Ishikawa (cell line): ENCODE results near the gene CELA2B.

Experiments
- CEBPB ChIP-seq: IDR thresholded peaks from 2 replicates; pipeline ENCODE4 v1.6.1; 2012
- CREB1 ChIP-seq: IDR thresholded peaks from 2 replicates; pipeline ENCODE4 v1.6.1; 2012; ENCODE audit warnings: low read depth
- EGR1 ChIP-seq: IDR thresholded peaks from 2 replicates; pipeline ENCODE4 v1.6.1; 2012
- EP300 ChIP-seq: IDR thresholded peaks from 2 replicates; pipeline ENCODE4 v1.6.1; 2012; ENCODE audit warnings: borderline replicate concordance
- FOXM1 ChIP-seq: IDR thresholded peaks from 2 replicates; pipeline ENCODE4 v1.6.1; 2012; ENCODE audit warnings: low read depth, borderline replicate concordance
- MAX ChIP-seq: IDR thresholded peaks from 2 replicates; pipeline ENCODE4 v1.6.1; 2012
- NFIC ChIP-seq: IDR thresholded peaks from 2 replicates; pipeline ENCODE4 v1.6.1; 2012
- RAD21 ChIP-seq: IDR thresholded peaks from 2 replicates; pipeline ENCODE4 v1.6.1; 2012; ENCODE audit warnings: low read depth
- REST ChIP-seq: IDR thresholded peaks from 2 replicates; pipeline ENCODE4 v1.6.1; 2012; ENCODE audit warnings: low read depth, mild to moderate bottlenecking
- TAF1 ChIP-seq: IDR thresholded peaks from 2 replicates; pipeline ENCODE4 v1.6.1; 2012; ENCODE audit warnings: low read depth, mild to moderate bottlenecking
- TCF12 ChIP-seq: IDR thresholded peaks from 2 replicates; pipeline ENCODE4 v1.6.1; 2012; ENCODE audit warnings: low read depth
- TEAD4 ChIP-seq: IDR thresholded peaks from 2 replicates; pipeline ENCODE4 v1.6.1; 2012
- USF1 ChIP-seq: IDR thresholded peaks from 2 replicates; pipeline ENCODE4 v1.6.1; 2012
- YY1 ChIP-seq: IDR thresholded peaks from 2 replicates; pipeline ENCODE4 v1.6.1; 2012; ENCODE audit warnings: low read depth
- ZBTB7A ChIP-seq: IDR thresholded peaks from 2 replicates; pipeline ENCODE4 v1.6.1; 2012; ENCODE audit warnings: low read depth

CELA2B gene

GRCh38 chr1:15488371-15488770 is 12.5 kb downstream of the CELA2B start:
- no peak for TF ChIP-seq TEAD4
- TF ChIP-seq EP300, result no peak

- TF ChIP-seq CEBPB (no peak), REST (no peak), USF1 (no peak), EP300 (no peak), ZBTB7A (no peak), TCF12 (no peak), YY1 (no peak), CREB1 (no peak), RAD21 (no peak), FOXM1 (no peak), NFIC (no peak), TEAD4 (no peak), TAF1 (no peak), EGR1 (no peak), MAX (no peak)
These were observed 13.3 kb downstream of the CELA2B start for GRCh38 chr1:15489052-15489736.

GRCh38 chr1:15492596-15492995 is 16.7 kb downstream of the CELA2B start:
- TF ChIP-seq EGR1 (no peak), CREB1 (no peak), CEBPB (no peak), MAX (no peak), TCF12 (no peak), USF1 (no peak), EP300 (no peak), TAF1 (no peak), NFIC (no peak), FOXM1 (no peak), ZBTB7A (no peak), TEAD4 (no peak), REST (no peak), RAD21 (no peak), YY1 (no peak)

GRCh38 chr1:15493869-15494390 is 18.0 kb downstream of the CELA2B start:
- no peak for TF ChIP-seq TEAD4
- TF ChIP-seq RAD21, result no peak
- no peak for TF ChIP-seq USF1
- no peak for TF ChIP-seq FOXM1
- no peak for TF ChIP-seq YY1
- no peak for TF ChIP-seq REST
- no peak for TF ChIP-seq TAF1
- TF ChIP-seq EGR1, result no peak
- TF ChIP-seq CEBPB, result no peak
- no peak for TF ChIP-seq NFIC
- TF ChIP-seq MAX, result no peak
- TF ChIP-seq ZBTB7A, result no peak
